HG03571 (cell line): ENCODE data around the gene MTFR2.

Experiments
- ATAC-seq: cut with Tn5 transposase; IDR thresholded peaks from one replicate; pipeline ENCODE4 v1.9.1; 2021; ENCODE audit not compliant: unreplicated experiment

The MTFR2 gene

GRCh38 chr6:136249811-136250685 lies at the start of gene MTFR2:
Gene MTFR2 (minus strand): TSS chr6:136250311. CDS start chr6:136249099, 1,212 bp downstream.
- peak; percentile 96 for ATAC-seq

DNA sequence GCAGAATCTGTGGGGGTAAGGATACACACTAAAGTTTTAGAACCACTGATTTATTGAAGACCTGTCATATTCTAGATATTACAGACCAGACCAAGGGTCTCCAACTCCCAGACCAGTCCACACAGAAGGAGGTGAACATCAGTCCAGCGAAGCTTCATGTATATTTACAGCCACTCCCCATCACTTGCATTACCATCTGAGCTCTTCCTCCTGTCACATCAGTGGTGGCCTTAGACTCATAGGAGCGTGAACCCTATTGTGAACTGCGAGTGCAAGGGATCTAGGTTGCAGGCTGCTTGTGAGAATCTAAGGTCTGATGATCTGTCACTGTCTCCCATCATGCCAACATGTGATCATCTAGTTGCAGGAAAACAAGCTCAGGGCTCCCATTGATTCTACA lies 44.5 kb upstream of the MTFR2 start:
- no peak for ATAC-seq

DNA sequence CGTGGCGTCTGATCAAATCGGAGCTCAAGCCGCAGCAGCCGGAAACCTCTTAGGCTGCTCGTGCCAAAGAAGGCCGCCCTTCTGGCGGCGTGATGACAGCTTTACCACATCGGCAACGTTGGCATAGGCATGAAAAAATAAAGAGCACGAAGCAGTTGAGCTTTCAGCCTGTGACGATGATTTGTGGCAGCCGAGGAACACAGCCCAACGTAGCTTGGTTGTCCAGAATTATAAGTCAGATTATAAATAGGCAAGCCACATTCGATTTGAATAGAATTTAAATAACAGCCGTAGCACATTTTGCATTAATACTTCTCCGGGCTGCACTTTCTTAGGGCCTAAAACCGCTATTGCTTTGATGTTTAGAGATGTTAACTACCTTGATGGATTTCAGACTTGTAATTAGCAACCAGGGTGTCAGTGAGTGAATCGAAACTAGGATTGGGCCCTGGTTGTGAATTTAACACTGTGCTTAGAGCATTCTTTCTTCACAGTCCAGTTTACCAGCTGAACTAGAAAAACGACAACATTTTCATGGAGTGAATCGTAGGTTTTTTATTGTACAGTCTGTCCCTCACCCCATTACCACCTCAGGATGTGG lies 40.4 kb upstream of the MTFR2 start:
- ATAC-seq = peak; percentile 29

DNA sequence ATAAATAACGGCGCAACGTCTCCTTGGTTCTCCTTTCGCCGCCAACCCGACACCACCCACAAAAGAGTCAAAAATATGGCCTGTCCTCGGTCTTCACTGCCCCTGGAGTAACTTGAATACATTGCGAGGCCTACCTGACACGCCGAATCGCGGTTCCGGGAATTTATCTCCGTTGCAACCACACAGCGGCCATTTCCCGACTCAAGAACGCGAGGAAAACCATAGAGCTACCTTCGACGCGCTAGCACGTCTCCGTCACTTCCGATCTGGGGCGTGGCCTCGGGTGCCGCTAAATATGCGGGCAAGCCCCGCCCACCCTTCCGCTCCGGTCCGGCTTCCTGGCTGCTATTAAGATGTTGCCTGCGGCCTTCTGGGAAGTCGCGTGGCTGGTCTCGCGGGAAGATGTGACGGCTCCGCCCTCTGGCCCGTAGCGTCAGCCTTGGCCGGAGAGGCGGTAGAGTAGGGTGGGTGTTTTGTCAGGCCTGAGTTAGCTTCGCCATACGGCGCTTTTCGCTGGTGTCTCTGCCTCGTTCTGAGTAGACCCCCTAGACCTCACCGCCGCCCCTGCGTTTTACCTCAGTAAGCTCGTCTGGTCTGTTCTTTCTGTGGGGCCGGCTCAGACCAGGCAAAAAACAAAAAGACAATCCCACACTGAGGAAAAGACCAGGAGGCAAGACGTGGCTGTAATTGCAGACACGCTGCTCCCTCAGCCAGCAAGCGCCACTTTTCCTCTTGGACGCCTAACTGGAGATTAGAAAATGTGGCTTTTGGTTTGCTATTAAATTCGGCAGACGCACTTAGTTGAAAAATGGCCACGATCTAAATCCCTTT lies 39.7 kb upstream of the MTFR2 start, which contains the start of gene BCLAF1:
TSS of gene BCLAF1 (minus strand) at position 268 of the 831 bp plus-strand sequence. CDS start 9,980 bp downstream, outside the sequence.
- ATAC-seq = peak; percentile 92

DNA sequence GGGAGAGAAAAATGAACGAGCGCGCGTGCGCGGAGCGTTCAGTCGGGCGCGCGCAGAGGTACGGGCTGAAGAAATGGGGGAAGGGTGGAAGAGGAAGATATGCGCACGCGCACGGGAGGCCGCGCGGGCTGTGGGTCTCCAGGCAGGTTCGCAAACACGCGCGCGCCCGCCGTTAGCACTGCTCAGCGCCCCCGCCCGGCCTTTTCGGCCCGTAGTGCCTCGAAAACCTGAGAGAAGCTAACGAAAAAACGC lies 39.1 kb upstream of the MTFR2 start:
- peak; percentile 42 for ATAC-seq

GRCh38 chr6:136288566-136289326 lies 38.6 kb upstream of the MTFR2 start:
- peak; percentile 35 for ATAC-seq

DNA sequence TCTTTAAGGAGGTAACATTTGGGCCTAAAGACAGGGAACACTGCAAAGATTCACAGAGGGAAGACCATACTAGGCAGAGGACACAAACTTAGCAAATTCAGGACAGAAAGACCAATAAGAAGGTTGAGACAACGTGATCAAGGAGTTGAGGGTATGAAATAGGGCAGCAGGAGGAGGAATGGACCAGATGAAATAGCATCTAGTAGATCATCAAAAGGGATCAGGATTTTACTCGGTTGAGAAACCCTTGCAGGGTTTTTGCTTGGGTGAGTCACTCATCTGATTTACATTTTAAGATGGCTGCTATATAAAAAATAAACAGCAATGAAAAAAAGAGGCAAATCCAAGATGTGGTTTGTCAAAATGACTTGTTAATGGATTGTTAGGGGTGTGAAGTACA lies 34.8 kb upstream of the MTFR2 start:
- no peak for ATAC-seq

DNA sequence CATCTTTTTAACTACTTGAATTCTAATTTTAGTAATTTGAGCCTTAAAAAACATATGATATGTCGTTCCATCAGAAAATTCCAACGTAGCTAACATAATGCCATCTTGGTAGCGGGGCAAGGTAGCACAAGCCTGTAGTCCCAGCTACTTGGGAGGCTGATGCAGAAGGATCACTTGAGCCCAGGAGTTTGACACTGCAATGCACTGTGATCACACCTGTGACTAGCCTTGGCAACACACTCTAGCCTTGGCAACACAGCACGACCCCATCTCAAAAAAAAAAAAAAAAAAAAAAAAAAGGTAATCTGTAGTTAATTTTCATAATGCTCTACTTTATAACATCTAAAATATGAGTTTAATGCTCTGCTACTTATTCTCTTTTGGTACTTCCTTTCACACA lies 32.8 kb upstream of the MTFR2 start:
- no peak for ATAC-seq

GRCh38 chr6:136280032-136280609 lies 30.0 kb upstream of the MTFR2 start:
- ATAC-seq = no peak

DNA sequence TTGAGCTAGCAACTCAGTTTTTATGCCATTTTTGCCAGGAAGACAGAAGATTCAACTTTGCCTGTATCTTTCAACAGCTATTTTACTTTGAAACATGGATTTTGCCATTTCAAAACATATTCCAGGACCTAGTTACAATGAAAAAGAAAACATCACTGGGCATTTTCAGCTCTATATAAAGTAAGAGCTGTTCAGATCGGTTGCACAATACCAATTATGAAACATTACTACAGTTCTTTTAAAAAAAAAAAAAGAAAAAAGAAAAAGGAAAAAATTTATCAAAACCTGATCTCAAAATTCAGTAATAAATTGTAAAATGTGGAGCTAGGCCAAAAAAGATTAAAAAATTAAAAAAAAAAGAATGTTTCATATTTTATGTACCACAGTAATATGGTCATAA lies 24.0 kb upstream of the MTFR2 start:
- ATAC-seq = no peak

- no peak for ATAC-seq
Measured at GRCh38 chr6:136265101-136265500, 15.0 kb upstream of the MTFR2 start.

DNA sequence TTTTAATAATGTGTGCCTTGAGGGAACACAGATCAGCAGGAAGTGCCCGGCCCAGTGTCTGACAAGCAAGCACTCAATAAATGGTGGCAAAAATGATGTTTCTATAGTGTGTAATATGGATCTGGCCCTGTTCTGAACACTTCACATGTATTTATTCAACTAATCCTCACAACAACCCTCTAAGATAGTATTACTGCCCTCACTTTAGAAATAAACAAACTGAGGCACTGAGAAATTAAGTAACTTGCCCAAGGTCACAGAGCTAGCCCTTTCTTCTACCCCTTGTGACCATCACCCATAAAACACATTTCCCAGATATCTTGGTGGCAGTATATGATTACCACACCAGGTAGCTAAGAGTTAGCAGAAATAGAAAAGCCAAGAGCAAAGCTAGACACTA lies 12.8 kb upstream of the MTFR2 start:
- no peak for ATAC-seq

- no peak for ATAC-seq
Measured at GRCh38 chr6:136254851-136255466, 4.8 kb upstream of the MTFR2 start.

DNA sequence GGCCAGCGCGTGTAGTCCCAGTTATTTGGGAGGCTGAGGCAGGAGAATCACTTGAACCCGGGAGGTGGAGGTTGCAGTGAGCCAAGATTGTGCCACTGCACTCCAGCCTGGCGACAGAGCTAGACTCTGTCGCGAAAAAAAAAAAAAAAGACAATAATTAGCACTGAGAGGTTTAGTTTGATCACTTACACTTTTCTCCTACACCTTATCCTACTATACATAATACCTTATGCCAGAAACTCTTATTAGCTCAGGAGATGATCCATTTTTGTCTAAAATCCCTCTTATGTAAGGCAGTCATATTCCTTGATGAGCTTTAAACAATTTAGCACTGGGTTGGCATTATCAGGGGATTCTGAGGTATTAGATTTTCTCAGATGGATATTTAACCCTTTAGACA lies 3.6 kb upstream of the MTFR2 start:
- ATAC-seq = no peak

DNA sequence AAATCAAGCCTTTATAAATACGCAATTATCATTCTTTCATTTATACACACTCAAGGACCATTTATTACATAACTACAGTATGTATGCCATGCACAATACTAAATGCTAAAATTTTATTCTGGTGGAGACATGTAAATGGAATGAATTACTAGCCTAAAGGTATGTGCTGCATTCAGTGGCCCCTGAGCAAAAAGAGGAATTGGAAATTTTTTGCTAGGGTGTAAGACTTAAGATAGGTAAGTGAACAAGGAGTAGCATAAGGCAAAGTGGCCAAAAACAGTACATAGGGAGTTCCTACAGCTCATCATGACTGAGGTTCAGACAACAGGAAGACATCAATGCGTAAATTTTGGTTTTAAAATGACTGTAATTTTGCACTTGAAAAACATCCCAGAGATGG lies 2.3 kb upstream of the MTFR2 start:
- no peak for ATAC-seq

DNA sequence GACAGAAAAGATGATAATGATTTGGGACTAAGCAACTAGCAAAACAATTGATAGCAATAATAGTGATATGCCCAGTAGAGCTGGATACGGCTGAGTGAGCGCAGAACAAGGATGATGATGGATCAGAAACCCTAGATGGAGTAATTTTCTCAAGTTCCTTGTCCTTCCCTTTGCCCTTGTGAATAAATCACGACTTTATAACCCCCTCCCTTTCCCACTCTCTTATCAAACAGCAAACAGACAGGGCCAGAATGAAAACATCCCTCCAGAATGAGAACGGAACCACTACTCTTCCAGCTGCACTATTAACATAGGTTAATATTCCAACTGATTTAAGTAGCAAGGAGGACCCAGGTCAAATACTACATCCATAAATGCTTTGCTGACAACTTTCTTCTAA lies 1.3 kb upstream of the MTFR2 start:
- ATAC-seq = no peak

GRCh38 chr6:136250686-136251008 lies 536 bp upstream of the MTFR2 start:
- ATAC-seq = peak; percentile 10

GRCh38 chr6:136249336-136249735 lies 775 bp downstream of the MTFR2 start:
- ATAC-seq = no peak

DNA sequence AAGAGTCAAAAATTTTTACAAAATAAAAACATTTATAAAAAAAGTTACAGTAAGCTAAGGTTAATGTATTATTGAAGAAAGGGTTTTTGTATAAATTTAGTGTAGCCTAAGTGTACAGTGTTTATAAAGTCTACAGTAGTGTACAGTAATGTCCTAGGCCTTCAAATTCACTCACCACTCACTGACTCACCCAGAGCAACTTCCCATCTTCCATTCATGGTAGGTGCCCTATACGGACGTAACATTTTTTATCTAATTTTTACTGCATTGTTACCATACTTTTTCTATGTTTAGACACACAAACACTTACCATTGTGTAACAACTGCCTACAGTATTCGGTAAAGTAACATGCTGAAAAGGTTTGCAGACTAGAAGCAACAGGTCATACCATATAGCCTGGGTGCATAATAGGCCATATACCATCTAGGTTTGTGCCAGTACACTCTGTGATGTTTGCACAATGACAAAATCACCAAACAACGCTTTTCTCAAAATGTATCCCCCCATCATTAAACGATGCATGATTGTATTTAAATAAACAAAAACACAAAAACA lies 6.0 kb downstream of the MTFR2 start:
- no peak for ATAC-seq
